GM12878 (cell line): ENCODE results near the gene CINP. TPM values are rescaled to one million over a fixed set of nuclear protein-coding genes. Genes with fewer than 3 reads are reported as not detected.

Source experiments
- ATAC-seq: fragments of 200-7000 bp; cut with Tn5 transposase; 3 replicates; pipeline ENCODE4 v1.9.1; 2020; ENCODE audit warnings: mild to moderate bottlenecking, moderate library complexity
- BruUV-seq: library from RNA; stranded (reverse); fragments of 400-500 nt; replicated peaks from 2 replicates; lab custom pipeline; 2021; lab: Mats Ljungman, UMichigan
- CTCF ChIA-PET: fragments of 300-600 bp; sonication (Branson Sonifier 250); formaldehyde crosslinking; extraction: SDS; loops from one replicate; lab custom pipeline; 2021; ENCODE audit warnings: inconsistent platforms; lab: Yijun Ruan, JAX
- POLR2A ChIA-PET: fragments of 350-600 bp; formaldehyde crosslinking; extraction: SDS; loops from one replicate; lab custom pipeline; 2021; ENCODE audit warnings: inconsistent platforms; lab: Charles Lee
- RAD21 ChIA-PET: fragments of 300-600 bp; sonication (Branson Sonifier 250); formaldehyde crosslinking; loops from one replicate; lab custom pipeline; 2023; ENCODE audit warnings: antibody characterized with exemption; ENCODE audit not compliant: unreplicated experiment; lab: Charles Lee
- SMC1A ChIA-PET: fragments of 300-600 bp; sonication (Branson Sonifier 250); formaldehyde crosslinking; loops from one replicate; lab custom pipeline; 2023; ENCODE audit not compliant: unreplicated experiment, uncharacterized antibody; lab: Charles Lee
- DNase-seq: peaks from one replicate; pipeline ENCODE4 v3.0.0-alpha.2; 2011; ENCODE audit warnings: low read depth, low spot score
- FAIRE-seq: peaks from 3 replicates; lab custom pipeline; 2011; peaks lifted over from hg19 to GRCh38; lab: Jason Lieb, UNC
- H2AFZ ChIP-seq: 2 replicates; pipeline ENCODE4 v1.6.0; 2011; ENCODE audit warnings: low read depth, low read length, control low read depth; ENCODE audit not compliant: control insufficient read depth
- H3K27ac ChIP-seq: 2 replicates; pipeline ENCODE4 v1.5.1; 2011; ENCODE audit warnings: control low read depth; ENCODE audit not compliant: control insufficient read depth, insufficient read depth
- H3K27me3 ChIP-seq, 2 experiments: replicated peaks in 1 of 2; 2 replicates each; pipeline versions ENCODE4 v1.6.0 to v1.6.1; 2011; ENCODE audit warnings: low read length in 1 of 2; ENCODE audit not compliant: control insufficient read depth in 2 of 2, insufficient read depth in 2 of 2
- H3K36me3 ChIP-seq, 2 experiments: 2 replicates each; pipeline ENCODE4 v1.5.1; 2011; ENCODE audit warnings: low read length in 1 of 2; ENCODE audit not compliant: control insufficient read depth in 2 of 2, insufficient read depth in 2 of 2
- H3K4me1 ChIP-seq: 2 replicates; pipeline ENCODE4 v1.6.1; 2011; ENCODE audit warnings: mild to moderate bottlenecking, low read length, moderate library complexity, mixed read lengths; ENCODE audit not compliant: control insufficient read depth, insufficient read depth
- H3K4me2 ChIP-seq: 2 replicates; pipeline ENCODE4 v1.6.0; 2011; ENCODE audit warnings: control low read depth; ENCODE audit not compliant: control insufficient read depth, insufficient read depth
- H3K4me3 ChIP-seq: fragments of 200-600 bp; sonication (generic); 2 replicates; pipeline ENCODE4 v1.5.1; 2016
- H3K79me2 ChIP-seq: 2 replicates; pipeline ENCODE4 v1.6.0; 2011; ENCODE audit warnings: low read length; ENCODE audit not compliant: control insufficient read depth, insufficient read depth
- H3K9ac ChIP-seq: 2 replicates; pipeline ENCODE4 v1.8.0; 2011; ENCODE audit warnings: low read length, control low read depth, mixed read lengths; ENCODE audit not compliant: control insufficient read depth, insufficient read depth
- H3K9me3 ChIP-seq: replicated peaks from 3 replicates; pipeline ENCODE4 v1.5.1; 2011; ENCODE audit warnings: mild to moderate bottlenecking, low read length; ENCODE audit not compliant: control insufficient read depth, insufficient read depth
- H4K20me1 ChIP-seq: 2 replicates; pipeline ENCODE4 v1.6.0; 2011; ENCODE audit not compliant: control insufficient read depth, insufficient read depth
- CBX5 ChIP-seq: sonication (generic); IDR thresholded peaks from 2 replicates; pipeline ENCODE4 v1.6.1; 2016; ENCODE audit warnings: low read depth, moderate library complexity, mild to moderate bottlenecking, inconsistent platforms
- FOXK2 ChIP-seq: fragments of 450-650 bp; IDR thresholded peaks from 2 replicates; pipeline ENCODE4 v1.6.1; 2017; ENCODE audit warnings: mild to moderate bottlenecking, moderate library complexity
- HDGF ChIP-seq: fragments of 450-650 bp; IDR thresholded peaks from 2 replicates; pipeline ENCODE4 v1.6.1; 2016; ENCODE audit warnings: antibody characterized with exemption
- IRF5 ChIP-seq: fragments of 450-650 bp; IDR thresholded peaks from 2 replicates; pipeline ENCODE4 v1.6.1; 2017; ENCODE audit warnings: borderline replicate concordance
- KAT2A ChIP-seq: conservative IDR thresholded peaks from 2 replicates; pipeline ENCODE4 v1.6.1; 2011; ENCODE audit warnings: low read depth, low read length; ENCODE audit not compliant: control insufficient read depth
- MTA3 ChIP-seq: IDR thresholded peaks from 2 replicates; pipeline ENCODE4 v1.6.1; 2012; ENCODE audit warnings: low read length, inconsistent platforms, borderline replicate concordance
- NFIC ChIP-seq: IDR thresholded peaks from 2 replicates; pipeline ENCODE4 v1.6.1; 2012; ENCODE audit warnings: low read depth, mild to moderate bottlenecking, inconsistent platforms, low read length, moderate library complexity
- RBBP5 ChIP-seq: fragments of 200-600 bp; sonication (generic); conservative IDR thresholded peaks from 2 replicates; pipeline ENCODE4 v1.6.1; 2016
- RUNX3 ChIP-seq: IDR thresholded peaks from 2 replicates; pipeline ENCODE4 v1.6.1; 2012; ENCODE audit warnings: low read length, inconsistent platforms
- SMAD5 ChIP-seq: IDR thresholded peaks from 2 replicates; pipeline ENCODE4 v1.6.1; 2016; ENCODE audit warnings: antibody characterized with exemption, low read depth
- STAT1 ChIP-seq: fragments of 450-650 bp; conservative IDR thresholded peaks from 2 replicates; pipeline ENCODE4 v1.6.1; 2014; ENCODE audit warnings: antibody characterized with exemption, mild to moderate bottlenecking
- TARDBP ChIP-seq: IDR thresholded peaks from 2 replicates; pipeline ENCODE4 v1.6.1; 2016; ENCODE audit warnings: borderline replicate concordance
- TCF7 ChIP-seq: IDR thresholded peaks from 2 replicates; pipeline ENCODE4 v1.6.1; 2014; ENCODE audit warnings: antibody characterized with exemption, borderline replicate concordance
- WGBS: methylation state at CpG from one replicate; pipeline ENCODE4 v1.1.6; 2016; ENCODE audit warnings: low lambda C conversion rate; ENCODE audit not compliant: insufficient replicate concordance, insufficient coverage; ENCODE audit errors: missing lambda C conversion rate; 5-methylcytosine and 5-hydroxymethylcytosine counted together
- in situ Hi-C: fragments of 300-500 bp; cut with MboI; formaldehyde crosslinking; loops from 9 replicates; pipeline ENCODE4 v1.14.3; 2018; ENCODE audit warnings: mixed read lengths
- intact Hi-C: fragments of 100-400 bp; cut with micrococcal nuclease; formaldehyde crosslinking; loops from one replicate; pipeline ENCODE4 v1.14.2; 2022; ENCODE audit not compliant: unreplicated experiment
- polyA plus RNA-seq, 11 experiments: library from polyadenylated mRNA; depleted of rRNA in 4 of 11; unstranded in 6 of 11; stranded (reverse) in 5 of 11; fragments of >200 nt; fragmentation: Nextera tagmentation in 4 of 11; fragmentation: Illumina TruSeq in 1 of 11; extraction: Ambion mirVana in 4 of 11; extraction: Trizol in 1 of 11; gene quantifications; 1 replicate in 1 of 11; 2 replicates in 10 of 11; pipeline versions ENCODE4 v1.2.1 to v1.2.3, GENCODE V29; 2011 to 2016; ENCODE audit warnings: inconsistent platforms in 2 of 11, missing spikeins in 2 of 11, low read depth in 1 of 11
- total RNA-seq, 4 experiments: library from RNA; depleted of rRNA in 3 of 4; stranded (reverse); fragments of >200 nt in 3 of 4; fragmentation: Illumina TruSeq in 1 of 4; extraction: Trizol in 1 of 4; gene quantifications; 2 replicates each; pipeline versions ENCODE4 v1.2.1 to v1.2.3, GENCODE V29; 2013 to 2021

The CINP gene
- total and polyA plus RNA-seq, 10 of the 15 experiments (the other 5 are each of a cell fraction or from before 2014, with no cell fraction given): 45.4 to 73.3 (median 52.9) TPM

GRCh38 chr14:102370305-102370809 lies 7.7 kb upstream of the CINP start:
- H3K27me3 ChIP-seq: no peaks in the 10 kb centered on the region
- FAIRE-seq (no peak), ATAC-seq (no peak), DNase-seq (no peak)
- H3K9me3 ChIP-seq: no peaks in the 10 kb centered on the region
- RAD21 ChIA-PET: no interaction called here
- H2AFZ ChIP-seq: no peak overlapping the region
- H4K20me1 ChIP-seq: no peaks in the 10 kb centered on the region
- H3K4me3 ChIP-seq: no peak overlapping the region
- in situ Hi-C loops: no loop called here
- SMC1A ChIA-PET: no interaction called here
- no peak overlapping the region for H3K4me2 ChIP-seq
- H3K27ac ChIP-seq: no peak overlapping the region
- POLR2A ChIA-PET: no interaction called here
- H3K4me1 ChIP-seq: peaks cover 31% of the 10 kb centered on the region
- no peak for TF ChIP-seq MTA3
- no peak for TF ChIP-seq FOXK2
- no peak for TF ChIP-seq TCF7
- TF ChIP-seq RUNX3: no peak
- TF ChIP-seq STAT1: no peak
- TF ChIP-seq NFIC: no peak
- TF ChIP-seq HDGF: no peak
- TF ChIP-seq RBBP5: no peak
- TF ChIP-seq TARDBP: no peak
- no peak for TF ChIP-seq IRF5
- TF ChIP-seq CBX5: no peak
- TF ChIP-seq SMAD5: no peak
- no peak for TF ChIP-seq KAT2A
- 88% methylated on average over 11 of the region's 11 CpGs for WGBS
- H3K9ac ChIP-seq: no peak overlapping the region
- H3K79me2 ChIP-seq: no peaks in the 10 kb centered on the region; the same call in none of the 2 replicates
- BruUV-seq: no TSS peak
- intact Hi-C loops: no loop called here
- H3K36me3 ChIP-seq: no peaks in the 10 kb centered on the region
- CTCF ChIA-PET: interaction anchor here (1.2 kb wide), 1 partner anchor 21 kb away, joined by 3 read pairs; no protein-coding TSS in a partner anchor
